H1 (cell line): Measurements from ENCODE around the gene NINJ2. TPM values are rescaled to one million over a fixed set of nuclear protein-coding genes. Genes with fewer than 3 reads are reported as not detected.

Source experiments
- CTCF ChIA-PET: fragments of 300-600 bp; sonication (Branson Sonifier 250); formaldehyde crosslinking; loops from one replicate; lab custom pipeline; 2021; ENCODE audit not compliant: partially characterized antibody; lab: Charles Lee
- POLR2A ChIA-PET: fragments of 300-600 bp; sonication (Branson Sonifier 250); formaldehyde crosslinking; loops from one replicate; lab custom pipeline; 2021; ENCODE audit warnings: inconsistent platforms; ENCODE audit not compliant: partially characterized antibody; lab: Charles Lee
- DNase-seq, 2 experiments: peaks; one replicate each; pipeline versions ENCODE4 v3.0.0 to v3.0.0-alpha.2; 2010 to 2022; ENCODE audit warnings: low spot score in 2 of 2, low read depth in 1 of 2, mixed read lengths in 1 of 2
- FAIRE-seq: peaks from 2 replicates; lab custom pipeline; 2011; peaks lifted over from hg19 to GRCh38; lab: Jason Lieb, UNC
- H2AFZ ChIP-seq: 2 replicates; pipeline ENCODE4 v1.8.1; 2012; ENCODE audit warnings: low read length, inconsistent platforms
- H2AK5ac ChIP-seq: 2 replicates; pipeline ENCODE4 v1.6.1; 2013; ENCODE audit warnings: low read depth, low read length
- H2BK120ac ChIP-seq: replicated peaks from 2 replicates; pipeline ENCODE3; 2013; ENCODE audit warnings: low read depth, low read length, inconsistent platforms
- H2BK12ac ChIP-seq: 2 replicates; pipeline ENCODE4 v1.6.1; 2013; ENCODE audit warnings: low read depth, low read length
- H2BK15ac ChIP-seq: 2 replicates; pipeline ENCODE4 v1.6.1; 2013; ENCODE audit warnings: low read length
- H2BK20ac ChIP-seq: 2 replicates; pipeline ENCODE4 v1.6.1; 2013; ENCODE audit warnings: low read length
- H2BK5ac ChIP-seq: 2 replicates; pipeline ENCODE4 v1.6.1; 2013; ENCODE audit warnings: low read depth, low read length
- H3K14ac ChIP-seq: 2 replicates; pipeline ENCODE4 v1.6.1; 2013; ENCODE audit warnings: inconsistent platforms; ENCODE audit not compliant: insufficient read length
- H3K18ac ChIP-seq: 2 replicates; pipeline ENCODE4 v1.6.1; 2013; ENCODE audit warnings: low read length; ENCODE audit errors: extremely low read depth
- H3K23ac ChIP-seq: 2 replicates; pipeline ENCODE4 v1.6.1; 2013; ENCODE audit warnings: inconsistent platforms; ENCODE audit not compliant: insufficient read length
- H3K23me2 ChIP-seq: 2 replicates; pipeline ENCODE4 v1.6.1; 2013; ENCODE audit warnings: low read depth, low read length
- H3K27ac ChIP-seq: 2 replicates; pipeline ENCODE4 v1.6.1; 2011; ENCODE audit warnings: low read depth, low read length, inconsistent platforms
- H3K27me3 ChIP-seq, 4 experiments: replicated peaks in 1 of 4; 1 replicate in 1 of 4; 2 replicates in 3 of 4; pipeline versions ENCODE4 v1.6.1 to v1.8.1; 2011 to 2013; ENCODE audit warnings: low read length in 3 of 4, mild to moderate bottlenecking in 3 of 4, inconsistent platforms in 2 of 4, mixed read lengths in 2 of 4, moderate library complexity in 1 of 4; ENCODE audit not compliant: control insufficient read depth in 3 of 4, insufficient read depth in 3 of 4; ENCODE audit errors: extremely low read depth in 1 of 4
- H3K36me3 ChIP-seq, 4 experiments: 2 replicates each; pipeline versions ENCODE4 v1.6.1 to v1.8.1; 2011 to 2013; ENCODE audit warnings: mild to moderate bottlenecking in 4 of 4, low read length in 3 of 4, moderate library complexity in 2 of 4, control low read depth in 1 of 4, inconsistent platforms in 1 of 4; ENCODE audit not compliant: insufficient read depth in 4 of 4, control insufficient read depth in 2 of 4
- H3K4ac ChIP-seq: replicated peaks from 2 replicates; pipeline ENCODE3; 2013; ENCODE audit warnings: low read length, low read depth, mixed read lengths, inconsistent platforms; ENCODE audit not compliant: insufficient read length
- H3K4me1 ChIP-seq, 4 experiments: replicated peaks in 1 of 4; 1 replicate in 1 of 4; 2 replicates in 3 of 4; pipeline versions ENCODE4 v1.6.1 to v1.8.1; 2011 to 2013; ENCODE audit warnings: low read length in 3 of 4, inconsistent platforms in 2 of 4, mixed read lengths in 1 of 4; ENCODE audit not compliant: insufficient read depth in 4 of 4, control insufficient read depth in 3 of 4
- H3K4me2 ChIP-seq, 2 experiments: 2 replicates each; pipeline versions ENCODE4 v1.6.1 to v1.8.1; 2011 to 2013; ENCODE audit warnings: low read depth in 2 of 2, low read length in 2 of 2, control low read depth in 1 of 2, inconsistent platforms in 1 of 2, mild to moderate bottlenecking in 1 of 2; ENCODE audit not compliant: insufficient read depth in 1 of 2
- H3K4me3 ChIP-seq, 4 experiments: fragments of 200-600, 300-600 bp in 1 of 4; sonication (generic), shearing (Covaris generic), sonication (Bioruptor Twin) in 1 of 4; 2 replicates each; pipeline versions ENCODE4 v1.5.1 to v1.8.1; 2011 to 2016; ENCODE audit warnings: low read length in 4 of 4, low read depth in 3 of 4, control low read depth in 2 of 4, inconsistent platforms in 2 of 4, mild to moderate bottlenecking in 2 of 4, mixed read lengths in 1 of 4, moderate library complexity in 1 of 4; ENCODE audit not compliant: insufficient read depth in 2 of 4; ENCODE audit errors: extremely low read depth in 1 of 4
- H3K56ac ChIP-seq: replicated peaks from 2 replicates; pipeline ENCODE3; 2013; ENCODE audit warnings: low read depth, mild to moderate bottlenecking, mixed read lengths, low read length, inconsistent platforms; ENCODE audit not compliant: insufficient read length
- H3K79me1 ChIP-seq: 2 replicates; pipeline ENCODE4 v1.6.1; 2013; ENCODE audit warnings: low read depth, low read length, control low read depth
- H3K79me2 ChIP-seq, 2 experiments: 2 replicates each; pipeline versions ENCODE4 v1.6.1 to v1.8.1; 2012 to 2013; ENCODE audit warnings: low read length in 2 of 2, mild to moderate bottlenecking in 2 of 2, inconsistent platforms in 1 of 2; ENCODE audit not compliant: insufficient read depth in 2 of 2, control insufficient read depth in 1 of 2
- H3K9ac ChIP-seq, 4 experiments: replicated peaks in 1 of 4; 1 replicate in 1 of 4; 2 replicates in 3 of 4; pipeline versions ENCODE4 v1.6.1 to v1.8.1; 2011 to 2013; ENCODE audit warnings: low read depth in 3 of 4, low read length in 3 of 4, control low read depth in 2 of 4, mild to moderate bottlenecking in 2 of 4, moderate library complexity in 2 of 4, inconsistent platforms in 1 of 4; ENCODE audit errors: extremely low read depth in 1 of 4
- H3K9me3 ChIP-seq, 2 experiments: 2 replicates each; pipeline versions ENCODE4 v1.6.1 to v1.8.1; 2012 to 2013; ENCODE audit warnings: mild to moderate bottlenecking in 2 of 2, moderate library complexity in 2 of 2, control low read depth in 1 of 2, inconsistent platforms in 1 of 2, low read depth in 1 of 2, low read length in 1 of 2, mixed read lengths in 1 of 2; ENCODE audit not compliant: insufficient read depth in 2 of 2
- H4K20me1 ChIP-seq, 2 experiments: replicated peaks in 1 of 2; 2 replicates each; pipeline versions ENCODE3 to v1.8.1; 2011 to 2013; ENCODE audit warnings: inconsistent platforms in 2 of 2, low read length in 2 of 2, mild to moderate bottlenecking in 1 of 2; ENCODE audit not compliant: insufficient read depth in 2 of 2, control insufficient read depth in 1 of 2
- H4K5ac ChIP-seq: 2 replicates; pipeline ENCODE4 v1.6.1; 2013; ENCODE audit warnings: low read length, low read depth, mixed read lengths, inconsistent platforms; ENCODE audit not compliant: insufficient read length
- H4K8ac ChIP-seq: 2 replicates; pipeline ENCODE4 v1.8.0; 2013; ENCODE audit warnings: mild to moderate bottlenecking, moderate library complexity, low read length, inconsistent platforms; ENCODE audit not compliant: insufficient read depth; ENCODE audit errors: extremely low read depth
- H4K91ac ChIP-seq: replicated peaks from 2 replicates; pipeline ENCODE3; 2013; ENCODE audit warnings: low read length, mixed read lengths, inconsistent platforms; ENCODE audit not compliant: insufficient read length
- CHD2 ChIP-seq: IDR thresholded peaks from 2 replicates; pipeline ENCODE4 v1.6.1; 2012; ENCODE audit warnings: low read length, improper control_type of control experiment
- CREB1 ChIP-seq: IDR thresholded peaks from 2 replicates; pipeline ENCODE4 v1.6.1; 2012; ENCODE audit warnings: inconsistent platforms
- E2F6 ChIP-seq: IDR thresholded peaks from 2 replicates; pipeline ENCODE4 v1.6.1; 2012; ENCODE audit warnings: inconsistent platforms
- GTF2F1 ChIP-seq: IDR thresholded peaks from 2 replicates; pipeline ENCODE4 v1.6.1; 2012; ENCODE audit warnings: low read depth, low read length, improper control_type of control experiment, borderline replicate concordance
- JUND ChIP-seq: IDR thresholded peaks from 2 replicates; pipeline ENCODE4 v1.6.1; 2011; ENCODE audit warnings: mild to moderate bottlenecking, improper control_type of control experiment, low read length
- KDM1A ChIP-seq: fragments of 200-600, 300-600 bp; sonication (generic); IDR thresholded peaks from 2 replicates; pipeline ENCODE4 v1.7.1; 2016; ENCODE audit warnings: mild to moderate bottlenecking, low read length, borderline replicate concordance
- MAFK ChIP-seq: IDR thresholded peaks from 2 replicates; pipeline ENCODE4 v1.6.1; 2012; ENCODE audit warnings: low read depth, mild to moderate bottlenecking, improper control_type of control experiment, low read length
- POLR2AphosphoS5 ChIP-seq: IDR thresholded peaks from 2 replicates; pipeline ENCODE4 v1.6.1; 2011; ENCODE audit warnings: low read depth, low read length
- RFX5 ChIP-seq: IDR thresholded peaks from 2 replicates; pipeline ENCODE4 v1.6.1; 2011; ENCODE audit warnings: low read depth, low read length, improper control_type of control experiment, borderline replicate concordance
- SAP30 ChIP-seq: fragments of 300-600 bp; sonication (generic); IDR thresholded peaks from 2 replicates; pipeline ENCODE4 v1.7.1; 2012; ENCODE audit warnings: low read length, moderate library complexity, mild to moderate bottlenecking, inconsistent platforms; ENCODE audit not compliant: insufficient read depth, insufficient replicate concordance
- SP1 ChIP-seq: IDR thresholded peaks from 2 replicates; pipeline ENCODE4 v1.6.1; 2011; ENCODE audit warnings: low read depth, low read length
- SP4 ChIP-seq: IDR thresholded peaks from 2 replicates; pipeline ENCODE4 v1.6.1; 2012; ENCODE audit warnings: low read length, inconsistent platforms
- SUZ12 ChIP-seq: fragments of 200-600 bp; sonication (generic); IDR thresholded peaks from 2 replicates; pipeline ENCODE4 v1.6.1; 2012; ENCODE audit warnings: mild to moderate bottlenecking, inconsistent platforms, low read length, moderate library complexity, mixed read lengths
- TAF7 ChIP-seq: optimal IDR thresholded peaks from 2 replicates; pipeline ENCODE3; 2011; ENCODE audit warnings: low read depth, mild to moderate bottlenecking, inconsistent platforms, low read length, moderate library complexity, borderline replicate concordance
- WGBS, 2 experiments: shearing (Covaris generic) in 1 of 2; methylation state at CpG; one replicate each; pipeline versions ENCODE4 v1.1.6 to v1.1.7; 2013 to 2015; ENCODE audit warnings: low lambda C conversion rate in 2 of 2, mixed read lengths in 2 of 2, inconsistent platforms in 1 of 2, low coverage in 1 of 2, missing lambda C conversion rate in 1 of 2; ENCODE audit not compliant: insufficient replicate concordance in 2 of 2, insufficient coverage in 1 of 2, insufficient read length in 1 of 2; ENCODE audit errors: extremely low coverage in 1 of 2, missing lambda C conversion rate in 1 of 2; 5-methylcytosine and 5-hydroxymethylcytosine counted together
- polyA plus RNA-seq, 7 experiments: library from polyadenylated mRNA; depleted of rRNA in 3 of 7; stranded (reverse) in 5 of 7; unstranded in 2 of 7; fragments of >200 nt in 5 of 7; fragments of 200-250 nt in 2 of 7; gene quantifications; 1 replicate in 5 of 7; 2 replicates in 1 of 7; 4 replicates in 1 of 7; pipeline versions ENCODE4 v1.2.1 to v1.2.3, GENCODE V29; 2011 to 2013; ENCODE audit warnings: missing spikeins in 2 of 7, mixed read lengths in 2 of 7
- total RNA-seq: library from RNA; stranded (reverse); fragmentation: NEBNext Ultra II Directional; extraction: Animal tissue kit (Norgen Biotek cat#: 25700); gene quantifications from 2 replicates; pipeline ENCODE4 v1.2.1, GENCODE V29; 2021

Gene NINJ2
- total and polyA plus RNA-seq, 2 of the 8 experiments (the other 6 are each of a cell fraction or from before 2014, with no cell fraction given): 1.4 TPM; not detected in 1

- Histone ChIP-seq H2BK12ac (no peak overlapping the region), H3K36me3 (no peaks in the 10 kb centered on the region), H3K4me1 (no peaks in the 10 kb centered on the region), H2BK120ac (no peak overlapping the region), H2AFZ (no peak overlapping the region), H2BK20ac (no peak overlapping the region), H2AK5ac (no peak overlapping the region), H2BK5ac (no peak overlapping the region), H3K27ac (no peak overlapping the region), H4K91ac (no peak overlapping the region), H3K79me2 (no peaks in the 10 kb centered on the region), H3K4me2 (no peak overlapping the region), H3K27me3 (no peaks in the 10 kb centered on the region), H4K8ac (no peak overlapping the region), H3K9me3 (no peaks in the 10 kb centered on the region), H3K79me1 (no peaks in the 10 kb centered on the region), H3K9ac (no peak overlapping the region), H3K14ac (no peak overlapping the region), H4K20me1 (no peaks in the 10 kb centered on the region), H3K56ac (no peak overlapping the region), H3K4ac (no peak overlapping the region), H3K23ac (no peak overlapping the region), H3K4me3 (no peak overlapping the region)
- POLR2A ChIA-PET: interaction anchor here (1.9 kb wide), 1 partner anchor 11 kb away, joined by 4 read pairs; no protein-coding TSS in a partner anchor
- FAIRE-seq: no peak
- no peak for DNase-seq
- WGBS, 2 experiments: 91% methylated on average over 11 of the region's 11 CpGs; no CpG with 5 or more reads in 1 of the 2 experiments
- CTCF ChIA-PET: interaction anchor here (1.2 to 3.9 kb wide), 5 partner anchors 11 to 27 kb away, joined by 3 to 14 read pairs (median 8); no protein-coding TSS in a partner anchor
- TF ChIP-seq SP1 (no peak), JUND (no peak), POLR2AphosphoS5 (no peak), E2F6 (no peak), TAF7 (no peak), KDM1A (no peak), SAP30 (no peak), GTF2F1 (no peak), MAFK (no peak), SP4 (no peak), CREB1 (no peak), CHD2 (no peak), SUZ12 (no peak), RFX5 (no peak)
- TF ChIP-seq, all 59 proteins: peak for 0
- Histone ChIP-seq H3K18ac (no peak overlapping the region), H3K23me2 (no peaks in the 10 kb centered on the region), H2BK15ac (0 out of 2 replicates have a peak overlapping the region, but pooled peaks have one; percentile 5), H4K5ac (no peak overlapping the region)
These were observed 71.2 kb downstream of the NINJ2 start for GRCh38 chr12:592024-592505.
